SK-N-SH treated with all-trans-retinoic acid at 6 μM for 48 hours (cell line): ENCODE measurements around the gene ADPRS.

Experiments
- ATAC-seq: fragments of 200-7000 bp; cut with Tn5 transposase; 3 replicates; pipeline ENCODE4 v1.9.1; 2020; ENCODE audit warnings: mild to moderate bottlenecking, moderate library complexity
- ARNTL ChIP-seq: fragments of 450-650 bp; formaldehyde crosslinking; IDR thresholded peaks from 2 replicates; pipeline ENCODE4 v1.5.0; 2020; ENCODE audit warnings: low read depth, mild to moderate bottlenecking, moderate library complexity, borderline replicate concordance
- BACH2 ChIP-seq: fragments of 250-450 bp; sonication (Bioruptor Pico); IDR thresholded peaks from 2 replicates; pipeline ENCODE4 v1.9.0; 2021; ENCODE audit warnings: mild to moderate bottlenecking, borderline replicate concordance
- CSDC2 ChIP-seq: fragments of 250-450 bp; sonication (Bioruptor Pico); IDR thresholded peaks from 2 replicates; pipeline ENCODE4 v1.5.0; 2020; ENCODE audit warnings: mild to moderate bottlenecking, moderate library complexity
- ESRRG ChIP-seq: fragments of 250-450 bp; sonication (Bioruptor Pico); IDR thresholded peaks from 2 replicates; pipeline ENCODE4 v1.6.1; 2021; ENCODE audit warnings: mild to moderate bottlenecking
- GLIS3 ChIP-seq: fragments of 250-450 bp; sonication (Bioruptor Pico); IDR thresholded peaks from 2 replicates; pipeline ENCODE4 v1.5.0; 2020; ENCODE audit warnings: mild to moderate bottlenecking, moderate library complexity
- ISL1 ChIP-seq: fragments of 250-450 bp; sonication (Bioruptor Pico); IDR thresholded peaks from 2 replicates; pipeline ENCODE4 v2.1.2; 2022; ENCODE audit warnings: mild to moderate bottlenecking, moderate library complexity
- OSR1 ChIP-seq: fragments of 250-450 bp; sonication (Bioruptor Pico); IDR thresholded peaks from 2 replicates; pipeline ENCODE4 v1.8.0; 2022; ENCODE audit warnings: moderate library complexity, mild to moderate bottlenecking, inconsistent platforms
- PPARA ChIP-seq: fragments of 250-450 bp; sonication (Bioruptor Pico); IDR thresholded peaks from 2 replicates; pipeline ENCODE4 v1.5.0; 2020; ENCODE audit warnings: mild to moderate bottlenecking, borderline replicate concordance
- RARB ChIP-seq: fragments of 250-450 bp; sonication (Bioruptor Pico); IDR thresholded peaks from 2 replicates; pipeline ENCODE4 v1.8.0; 2021; ENCODE audit warnings: mild to moderate bottlenecking, moderate library complexity
- SNAI2 ChIP-seq: fragments of 250-450 bp; sonication (Bioruptor Pico); IDR thresholded peaks from 2 replicates; pipeline ENCODE4 v1.5.0; 2020; ENCODE audit warnings: mild to moderate bottlenecking, moderate library complexity
- TCF4 ChIP-seq: fragments of 250-450 bp; sonication (Bioruptor Pico); IDR thresholded peaks from 2 replicates; pipeline ENCODE4 v1.8.0; 2021; ENCODE audit warnings: mild to moderate bottlenecking, moderate library complexity, borderline replicate concordance
- TOX ChIP-seq: fragments of 250-450 bp; sonication (Bioruptor Pico); IDR thresholded peaks from 2 replicates; pipeline ENCODE4 v1.8.0; 2021; ENCODE audit warnings: mild to moderate bottlenecking, moderate library complexity, borderline replicate concordance
- ZC3H10 ChIP-seq: fragments of 250-450 bp; sonication (Bioruptor Pico); IDR thresholded peaks from 2 replicates; pipeline ENCODE4 v1.5.1; 2021; ENCODE audit warnings: mild to moderate bottlenecking, moderate library complexity
- ZFP3 ChIP-seq: fragments of 250-450 bp; sonication (Bioruptor Pico); IDR thresholded peaks from 2 replicates; pipeline ENCODE4 v1.5.0; 2020; ENCODE audit warnings: mild to moderate bottlenecking, moderate library complexity
- ZFP30 ChIP-seq: fragments of 450-650 bp; formaldehyde crosslinking; IDR thresholded peaks from 2 replicates; pipeline ENCODE4 v1.5.0; 2022; ENCODE audit warnings: mild to moderate bottlenecking, moderate library complexity
- ZNF565 ChIP-seq: fragments of 450-650 bp; formaldehyde crosslinking; conservative IDR thresholded peaks from 2 replicates; pipeline ENCODE4 v1.5.0; 2020; ENCODE audit warnings: low read depth, mild to moderate bottlenecking, moderate library complexity
- ZNF70 ChIP-seq: fragments of 450-650 bp; formaldehyde crosslinking; IDR thresholded peaks from 2 replicates; pipeline ENCODE4 v1.5.0; 2020; ENCODE audit warnings: mild to moderate bottlenecking, moderate library complexity
- ZNF8 ChIP-seq: fragments of 450-650 bp; formaldehyde crosslinking; IDR thresholded peaks from 2 replicates; pipeline ENCODE4 v1.5.0; 2020; ENCODE audit warnings: mild to moderate bottlenecking, moderate library complexity
- TF ChIP-seq, protein P1 (sequence below): fragments of 250-450 bp; sonication (Bioruptor Pico); IDR thresholded peaks from 2 replicates; pipeline ENCODE4 v1.8.0; 2020; ENCODE audit warnings: mild to moderate bottlenecking, moderate library complexity, borderline replicate concordance
- TF ChIP-seq, protein P2 (sequence below): fragments of 250-450 bp; sonication (Bioruptor Pico); IDR thresholded peaks from 2 replicates; pipeline ENCODE4 v1.5.1; 2021; ENCODE audit warnings: mild to moderate bottlenecking, moderate library complexity
- TF ChIP-seq, protein P3 (sequence below): fragments of 250-450 bp; sonication (Bioruptor Pico); IDR thresholded peaks from 2 replicates; pipeline ENCODE4 v1.5.0; 2020; ENCODE audit warnings: mild to moderate bottlenecking, moderate library complexity
- TF ChIP-seq, protein P4 (sequence below): fragments of 250-450 bp; sonication (Bioruptor Pico); IDR thresholded peaks from 2 replicates; pipeline ENCODE4 v1.8.0; 2021; ENCODE audit warnings: low read depth, mild to moderate bottlenecking, moderate library complexity, borderline replicate concordance
- TF ChIP-seq, protein P5 (sequence below): fragments of 250-450 bp; sonication (Bioruptor Pico); IDR thresholded peaks from 2 replicates; pipeline ENCODE4 v1.5.1; 2020; ENCODE audit warnings: low read depth, mild to moderate bottlenecking, moderate library complexity

Gene ADPRS

DNA sequence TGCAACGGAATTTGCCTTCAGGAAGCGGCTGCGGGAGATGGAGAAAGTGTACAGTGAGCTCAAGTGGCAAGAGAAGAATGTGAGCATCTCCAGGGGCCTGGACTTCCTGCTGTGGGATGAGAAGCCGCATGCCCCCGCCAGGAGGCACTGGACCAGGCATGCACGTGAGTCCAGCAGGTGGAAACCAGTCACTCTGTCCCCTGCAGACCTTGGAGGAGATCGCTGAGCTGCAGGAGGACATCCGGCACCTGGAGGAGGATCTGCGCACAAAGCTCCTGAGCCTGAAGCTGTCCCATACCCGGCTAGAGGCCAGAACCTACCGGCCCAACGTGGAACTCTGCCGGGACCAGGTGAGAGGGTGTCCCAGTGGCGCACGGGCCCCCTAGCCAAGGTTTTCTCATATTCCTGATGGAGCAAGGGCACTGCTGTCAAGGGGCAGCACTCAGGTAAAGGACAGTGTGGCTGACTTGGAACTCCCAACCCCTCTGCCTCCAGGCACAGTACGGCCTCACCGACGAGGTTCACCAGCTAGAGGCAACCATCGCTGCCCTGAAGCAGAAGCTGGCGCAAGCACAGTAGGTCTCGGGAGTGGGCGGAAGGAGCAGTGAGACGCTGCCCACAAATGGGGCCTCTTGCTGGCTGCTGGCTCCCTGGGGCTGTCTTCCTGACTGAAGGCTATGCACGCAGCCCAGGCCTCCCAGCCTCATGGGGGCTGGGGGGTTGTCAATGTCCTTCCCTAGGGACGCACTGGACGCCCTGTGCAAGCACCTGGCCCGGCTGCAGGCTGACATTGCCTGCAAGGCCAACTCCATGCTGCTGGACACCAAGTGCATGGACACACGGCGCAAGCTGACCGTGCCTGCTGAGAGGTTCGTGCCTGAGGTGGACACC is 1.2 kb upstream of the ADPRS start:
- TF ChIP-seq PPARA (CRISPR knock-in tag) (no peak), ZC3H10 (CRISPR knock-in tag) (no peak), ESRRG (CRISPR knock-in tag) (no peak), ZFP3 (CRISPR knock-in tag) (no peak), RARB (no peak), CSDC2 (no peak), SNAI2 (CRISPR knock-in tag) (no peak), ZNF70 (no peak), ZNF565 (no peak), GLIS3 (CRISPR knock-in tag) (no peak), TCF4 (no peak)
- TF ChIP-seq, protein P1, sequence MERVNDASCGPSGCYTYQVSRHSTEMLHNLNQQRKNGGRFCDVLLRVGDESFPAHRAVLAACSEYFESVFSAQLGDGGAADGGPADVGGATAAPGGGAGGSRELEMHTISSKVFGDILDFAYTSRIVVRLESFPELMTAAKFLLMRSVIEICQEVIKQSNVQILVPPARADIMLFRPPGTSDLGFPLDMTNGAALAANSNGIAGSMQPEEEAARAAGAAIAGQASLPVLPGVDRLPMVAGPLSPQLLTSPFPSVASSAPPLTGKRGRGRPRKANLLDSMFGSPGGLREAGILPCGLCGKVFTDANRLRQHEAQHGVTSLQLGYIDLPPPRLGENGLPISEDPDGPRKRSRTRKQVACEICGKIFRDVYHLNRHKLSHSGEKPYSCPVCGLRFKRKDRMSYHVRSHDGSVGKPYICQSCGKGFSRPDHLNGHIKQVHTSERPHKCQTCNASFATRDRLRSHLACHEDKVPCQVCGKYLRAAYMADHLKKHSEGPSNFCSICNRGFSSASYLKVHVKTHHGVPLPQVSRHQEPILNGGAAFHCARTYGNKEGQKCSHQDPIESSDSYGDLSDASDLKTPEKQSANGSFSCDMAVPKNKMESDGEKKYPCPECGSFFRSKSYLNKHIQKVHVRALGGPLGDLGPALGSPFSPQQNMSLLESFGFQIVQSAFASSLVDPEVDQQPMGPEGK (CRISPR knock-in tag), result no peak
- TF ChIP-seq, protein P2, sequence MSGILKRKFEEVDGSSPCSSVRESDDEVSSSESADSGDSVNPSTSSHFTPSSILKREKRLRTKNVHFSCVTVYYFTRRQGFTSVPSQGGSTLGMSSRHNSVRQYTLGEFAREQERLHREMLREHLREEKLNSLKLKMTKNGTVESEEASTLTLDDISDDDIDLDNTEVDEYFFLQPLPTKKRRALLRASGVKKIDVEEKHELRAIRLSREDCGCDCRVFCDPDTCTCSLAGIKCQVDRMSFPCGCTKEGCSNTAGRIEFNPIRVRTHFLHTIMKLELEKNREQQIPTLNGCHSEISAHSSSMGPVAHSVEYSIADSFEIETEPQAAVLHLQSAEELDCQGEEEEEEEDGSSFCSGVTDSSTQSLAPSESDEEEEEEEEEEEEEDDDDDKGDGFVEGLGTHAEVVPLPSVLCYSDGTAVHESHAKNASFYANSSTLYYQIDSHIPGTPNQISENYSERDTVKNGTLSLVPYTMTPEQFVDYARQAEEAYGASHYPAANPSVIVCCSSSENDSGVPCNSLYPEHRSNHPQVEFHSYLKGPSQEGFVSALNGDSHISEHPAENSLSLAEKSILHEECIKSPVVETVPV (CRISPR knock-in tag), result no peak
- TF ChIP-seq, protein P3, sequence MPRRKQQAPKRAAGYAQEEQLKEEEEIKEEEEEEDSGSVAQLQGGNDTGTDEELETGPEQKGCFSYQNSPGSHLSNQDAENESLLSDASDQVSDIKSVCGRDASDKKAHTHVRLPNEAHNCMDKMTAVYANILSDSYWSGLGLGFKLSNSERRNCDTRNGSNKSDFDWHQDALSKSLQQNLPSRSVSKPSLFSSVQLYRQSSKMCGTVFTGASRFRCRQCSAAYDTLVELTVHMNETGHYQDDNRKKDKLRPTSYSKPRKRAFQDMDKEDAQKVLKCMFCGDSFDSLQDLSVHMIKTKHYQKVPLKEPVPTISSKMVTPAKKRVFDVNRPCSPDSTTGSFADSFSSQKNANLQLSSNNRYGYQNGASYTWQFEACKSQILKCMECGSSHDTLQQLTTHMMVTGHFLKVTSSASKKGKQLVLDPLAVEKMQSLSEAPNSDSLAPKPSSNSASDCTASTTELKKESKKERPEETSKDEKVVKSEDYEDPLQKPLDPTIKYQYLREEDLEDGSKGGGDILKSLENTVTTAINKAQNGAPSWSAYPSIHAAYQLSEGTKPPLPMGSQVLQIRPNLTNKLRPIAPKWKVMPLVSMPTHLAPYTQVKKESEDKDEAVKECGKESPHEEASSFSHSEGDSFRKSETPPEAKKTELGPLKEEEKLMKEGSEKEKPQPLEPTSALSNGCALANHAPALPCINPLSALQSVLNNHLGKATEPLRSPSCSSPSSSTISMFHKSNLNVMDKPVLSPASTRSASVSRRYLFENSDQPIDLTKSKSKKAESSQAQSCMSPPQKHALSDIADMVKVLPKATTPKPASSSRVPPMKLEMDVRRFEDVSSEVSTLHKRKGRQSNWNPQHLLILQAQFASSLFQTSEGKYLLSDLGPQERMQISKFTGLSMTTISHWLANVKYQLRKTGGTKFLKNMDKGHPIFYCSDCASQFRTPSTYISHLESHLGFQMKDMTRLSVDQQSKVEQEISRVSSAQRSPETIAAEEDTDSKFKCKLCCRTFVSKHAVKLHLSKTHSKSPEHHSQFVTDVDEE (CRISPR knock-in tag), result no peak
- no peak for ATAC-seq

DNA sequence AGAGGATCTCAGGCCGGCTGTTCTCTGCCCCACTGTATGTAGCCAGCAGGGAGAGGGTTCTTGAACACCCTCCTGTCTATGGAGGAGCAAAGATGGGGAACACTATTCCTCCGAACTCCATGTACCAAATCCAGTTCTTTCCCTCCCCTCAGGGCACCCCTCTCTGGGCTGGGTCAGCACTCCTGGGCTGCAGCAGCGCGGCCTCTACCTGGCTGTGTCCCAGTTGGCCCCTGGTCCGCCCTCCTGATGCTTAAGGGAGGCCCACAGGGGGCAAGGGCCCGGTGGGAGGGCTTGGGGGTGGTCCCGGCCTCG is 471 bp upstream of the ADPRS start:
- no peak for TF ChIP-seq ZNF565
- TF ChIP-seq, protein P1 (CRISPR knock-in tag), result no peak
- TF ChIP-seq SNAI2 (CRISPR knock-in tag), result no peak
- no peak for TF ChIP-seq RARB
- no peak for TF ChIP-seq ZC3H10 (CRISPR knock-in tag)
- no peak for TF ChIP-seq PPARA (CRISPR knock-in tag)
- no peak for TF ChIP-seq BACH2
- TF ChIP-seq, protein P4, sequence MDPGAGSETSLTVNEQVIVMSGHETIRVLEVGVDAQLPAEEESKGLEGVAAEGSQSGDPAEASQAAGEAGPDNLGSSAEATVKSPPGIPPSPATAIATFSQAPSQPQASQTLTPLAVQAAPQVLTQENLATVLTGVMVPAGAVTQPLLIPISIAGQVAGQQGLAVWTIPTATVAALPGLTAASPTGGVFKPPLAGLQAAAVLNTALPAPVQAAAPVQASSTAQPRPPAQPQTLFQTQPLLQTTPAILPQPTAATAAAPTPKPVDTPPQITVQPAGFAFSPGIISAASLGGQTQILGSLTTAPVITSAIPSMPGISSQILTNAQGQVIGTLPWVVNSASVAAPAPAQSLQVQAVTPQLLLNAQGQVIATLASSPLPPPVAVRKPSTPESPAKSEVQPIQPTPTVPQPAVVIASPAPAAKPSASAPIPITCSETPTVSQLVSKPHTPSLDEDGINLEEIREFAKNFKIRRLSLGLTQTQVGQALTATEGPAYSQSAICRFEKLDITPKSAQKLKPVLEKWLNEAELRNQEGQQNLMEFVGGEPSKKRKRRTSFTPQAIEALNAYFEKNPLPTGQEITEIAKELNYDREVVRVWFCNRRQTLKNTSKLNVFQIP, result no peak
- TF ChIP-seq ZFP30 (CRISPR knock-in tag), result no peak
- TF ChIP-seq TCF4, result no peak
- TF ChIP-seq ISL1 (CRISPR knock-in tag), result no peak
- TF ChIP-seq, protein P2 (CRISPR knock-in tag), result no peak
- TF ChIP-seq OSR1 (CRISPR knock-in tag), result no peak
- TF ChIP-seq, protein P5, sequence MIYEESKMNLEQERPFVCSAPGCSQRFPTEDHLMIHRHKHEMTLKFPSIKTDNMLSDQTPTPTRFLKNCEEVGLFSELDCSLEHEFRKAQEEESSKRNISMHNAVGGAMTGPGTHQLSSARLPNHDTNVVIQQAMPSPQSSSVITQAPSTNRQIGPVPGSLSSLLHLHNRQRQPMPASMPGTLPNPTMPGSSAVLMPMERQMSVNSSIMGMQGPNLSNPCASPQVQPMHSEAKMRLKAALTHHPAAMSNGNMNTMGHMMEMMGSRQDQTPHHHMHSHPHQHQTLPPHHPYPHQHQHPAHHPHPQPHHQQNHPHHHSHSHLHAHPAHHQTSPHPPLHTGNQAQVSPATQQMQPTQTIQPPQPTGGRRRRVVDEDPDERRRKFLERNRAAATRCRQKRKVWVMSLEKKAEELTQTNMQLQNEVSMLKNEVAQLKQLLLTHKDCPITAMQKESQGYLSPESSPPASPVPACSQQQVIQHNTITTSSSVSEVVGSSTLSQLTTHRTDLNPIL, result no peak
- no peak for TF ChIP-seq ZNF8
- no peak for TF ChIP-seq ARNTL (CRISPR knock-in tag)
- no peak for TF ChIP-seq ESRRG (CRISPR knock-in tag)
- no peak for TF ChIP-seq TOX (CRISPR knock-in tag)
- ATAC-seq, result 0 out of 3 replicates have a peak, but pooled peaks have one; percentile 0
